Measurements from ENCODE around the gene CSK.
"Not testable (repeated sequence)": the region's sequence is repeated elsewhere in the genome, so short reads cannot be mapped to it uniquely, and the experiment has no call there.

The CSK gene

DNA sequence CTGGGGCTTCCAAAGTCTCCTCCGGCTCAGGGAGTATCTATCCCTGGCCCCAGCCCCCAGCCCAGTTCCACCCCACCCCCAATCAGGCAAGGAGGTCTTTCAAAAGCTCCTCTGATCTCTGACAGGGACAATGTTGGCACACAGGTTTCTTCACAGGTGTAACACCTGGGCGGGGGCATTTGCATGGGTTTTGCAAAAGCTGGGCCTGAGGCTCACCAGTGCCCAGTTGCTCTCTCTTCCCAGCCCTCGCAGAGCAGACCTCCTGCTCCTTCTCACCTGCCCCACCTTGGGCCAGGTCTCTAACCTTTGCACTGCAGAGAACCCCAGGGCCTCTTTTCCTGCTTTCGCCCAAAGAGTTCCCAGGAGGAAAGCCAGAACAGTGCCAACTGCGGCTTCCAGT, 8.6 kb upstream of the CSK start:
- DNase-seq = no peak

- no peak for DNase-seq
These were observed 8.1 kb upstream of the CSK start for GRCh38 chr15:74773731-74774252.

GRCh38 chr15:74775132-74775562, 6.7 kb upstream of the CSK start:
- DNase-seq = no peak

- no peak for DNase-seq
These were observed 6.0 kb upstream of the CSK start for GRCh38 chr15:74775894-74776293.

GRCh38 chr15:74776821-74777768, 4.8 kb upstream of the CSK start:
- peak; percentile 84 for DNase-seq

- no peak for DNase-seq
These were observed 3.9 kb upstream of the CSK start for GRCh38 chr15:74777769-74778598.

GRCh38 chr15:74778599-74778970, 3.3 kb upstream of the CSK start:
- DNase-seq = no peak

DNA sequence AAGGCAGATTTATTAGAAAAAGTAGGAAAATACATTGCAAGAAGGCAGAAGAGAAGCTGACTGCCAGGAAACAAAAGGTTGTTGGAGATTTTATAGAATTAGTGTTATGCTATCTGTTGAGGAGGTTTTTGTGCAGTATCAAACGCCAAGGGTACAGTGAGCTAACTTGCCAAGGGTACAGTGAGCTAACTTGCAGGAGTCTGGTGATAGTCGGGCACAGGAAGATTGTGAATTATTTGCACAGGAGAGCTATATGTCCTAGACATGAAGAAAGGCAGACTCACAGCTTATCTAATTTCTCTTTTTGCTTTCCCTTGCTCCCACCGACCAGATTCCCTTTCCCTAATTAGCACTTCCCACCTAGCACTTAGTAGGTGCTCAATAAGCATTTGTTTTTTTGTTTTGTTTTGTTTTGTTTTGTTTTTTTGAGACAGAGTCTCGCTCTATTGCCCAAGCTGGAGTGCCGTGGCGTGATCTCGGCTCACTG, 2.7 kb upstream of the CSK start:
- DNase-seq = no peak

- peak; percentile 77 for DNase-seq
These were observed 1.1 kb upstream of the CSK start for GRCh38 chr15:74780523-74781430.

DNA sequence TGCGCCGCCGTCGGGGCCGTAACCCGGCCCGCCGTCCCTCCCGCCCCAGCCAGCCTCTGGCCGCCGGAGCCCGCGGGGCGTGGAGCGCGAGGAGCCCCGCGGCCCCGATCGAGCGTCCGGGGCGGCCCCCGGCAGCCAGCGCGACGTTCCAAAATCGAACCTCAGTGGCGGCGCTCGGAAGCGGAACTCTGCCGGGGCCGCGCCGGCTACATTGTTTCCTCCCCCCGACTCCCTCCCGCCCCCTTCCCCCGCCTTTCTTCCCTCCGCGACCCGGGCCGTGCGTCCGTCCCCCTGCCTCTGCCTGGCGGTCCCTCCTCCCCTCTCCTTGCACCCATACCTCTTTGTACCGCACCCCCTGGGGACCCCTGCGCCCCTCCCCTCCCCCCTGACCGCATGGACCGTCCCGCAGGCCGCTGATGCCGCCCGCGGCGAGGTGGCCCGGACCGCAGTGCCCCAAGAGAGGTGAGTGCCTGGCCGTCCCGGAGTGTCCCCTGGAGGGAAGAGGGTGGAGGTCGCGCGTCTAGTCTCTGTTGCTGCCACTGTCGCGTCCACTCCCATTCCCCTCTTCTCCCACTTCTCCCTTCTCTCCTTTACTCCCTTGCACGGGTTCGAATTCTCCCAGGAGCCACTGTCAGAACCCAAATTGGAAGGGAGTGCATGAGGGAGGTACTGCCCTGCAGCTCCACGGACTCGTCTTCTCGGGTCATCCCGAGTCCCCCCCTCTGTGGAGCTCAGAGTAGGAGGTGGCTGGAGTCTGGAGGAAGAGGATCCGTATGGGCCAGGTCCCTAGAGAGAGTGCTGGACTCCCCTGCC, 585 bp downstream of the CSK start:
- DNase-seq = peak; percentile 68

DNA sequence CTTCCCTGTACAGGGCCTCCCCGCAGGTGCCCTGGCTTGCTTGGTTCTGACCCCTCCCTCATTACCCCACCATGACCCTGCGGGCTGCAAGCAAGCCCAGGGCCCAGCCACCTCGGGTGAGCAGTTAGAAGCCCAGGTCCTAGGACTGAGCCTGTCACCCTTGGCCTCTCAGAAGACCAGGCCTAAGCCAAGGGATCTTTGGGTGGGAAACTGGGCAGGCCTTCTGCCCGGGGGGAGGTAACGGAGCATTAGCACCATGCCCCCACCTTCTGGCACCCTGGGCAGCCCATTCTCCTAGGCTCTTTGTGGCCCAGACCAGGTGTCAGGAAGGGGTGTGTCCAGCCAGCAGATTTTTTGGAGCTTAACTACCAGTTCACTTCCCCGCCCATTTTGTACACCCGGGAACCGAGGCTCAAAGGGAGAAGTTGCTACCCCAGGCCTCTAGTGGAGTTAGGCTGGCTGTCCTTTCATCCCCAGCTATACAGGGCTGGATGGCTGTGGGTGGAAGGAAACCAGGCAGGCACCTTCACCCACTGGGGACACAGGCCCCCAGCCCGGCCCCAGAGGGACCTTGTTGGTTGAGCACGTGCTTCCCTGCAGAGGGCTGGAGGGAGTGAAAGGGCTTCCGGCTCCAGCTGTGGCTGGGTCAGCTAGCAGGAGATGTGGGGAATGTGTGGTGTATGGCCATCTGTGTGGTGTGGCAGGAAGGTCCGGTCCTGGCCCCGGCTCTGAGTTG, 1.4 kb downstream of the CSK start:
- DNase-seq = peak; percentile 53

DNA sequence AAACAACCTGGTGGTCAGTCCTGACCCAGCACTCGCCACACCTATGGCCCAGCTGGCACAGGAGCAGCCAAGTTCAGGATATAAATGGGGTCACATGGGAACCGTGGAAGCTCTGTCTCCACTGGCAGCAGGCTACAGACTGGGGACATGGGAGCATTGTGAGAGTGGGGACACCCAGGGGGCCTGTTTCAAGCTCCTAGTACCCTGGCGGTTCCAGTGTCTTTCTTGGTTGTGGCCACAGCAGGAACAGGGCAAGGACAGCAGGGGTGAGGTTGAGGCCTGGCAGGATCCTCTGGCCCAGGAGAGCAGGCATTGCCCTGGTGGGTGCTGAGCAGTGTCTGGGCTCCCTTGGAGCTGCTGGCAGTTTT, 1.9 kb downstream of the CSK start:
- DNase-seq = no peak

DNA sequence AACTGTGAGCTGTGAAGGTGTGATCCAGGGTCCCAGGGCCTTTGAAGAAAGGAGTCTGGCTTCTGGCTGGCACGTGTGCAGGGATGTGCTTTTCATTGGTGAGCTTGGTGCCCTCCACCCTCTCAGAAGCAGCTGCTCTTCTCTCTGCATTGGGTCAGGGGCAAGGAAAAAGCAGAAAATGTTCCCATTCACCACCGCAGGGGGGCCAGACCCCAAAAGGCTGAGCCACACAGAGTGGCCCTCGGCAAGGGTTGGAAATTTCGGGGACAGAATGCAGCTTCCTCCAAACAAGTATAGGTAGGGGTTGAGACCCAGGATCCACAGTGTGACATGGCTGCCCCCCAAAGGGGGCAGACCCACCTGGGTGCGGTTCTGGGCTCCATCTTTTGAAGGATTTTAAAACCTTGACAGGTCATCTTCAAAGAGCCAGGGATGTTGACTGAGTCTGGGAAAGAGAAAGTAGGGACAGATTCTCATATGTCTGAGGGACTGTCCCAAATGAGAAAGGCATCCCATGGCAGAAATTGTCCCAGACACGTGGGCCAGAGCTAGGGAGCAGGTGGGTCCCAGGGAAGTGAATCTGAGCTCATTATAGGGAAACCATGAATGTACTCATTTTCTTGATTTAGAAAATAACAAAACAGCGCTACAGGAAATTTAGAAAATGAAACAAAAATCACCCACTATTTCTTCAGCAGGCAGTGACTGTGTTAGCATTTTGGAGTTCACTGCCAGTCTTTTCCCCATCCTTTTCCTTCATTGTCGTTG, 2.7 kb downstream of the CSK start:
- peak; percentile 25 for DNase-seq

DNA sequence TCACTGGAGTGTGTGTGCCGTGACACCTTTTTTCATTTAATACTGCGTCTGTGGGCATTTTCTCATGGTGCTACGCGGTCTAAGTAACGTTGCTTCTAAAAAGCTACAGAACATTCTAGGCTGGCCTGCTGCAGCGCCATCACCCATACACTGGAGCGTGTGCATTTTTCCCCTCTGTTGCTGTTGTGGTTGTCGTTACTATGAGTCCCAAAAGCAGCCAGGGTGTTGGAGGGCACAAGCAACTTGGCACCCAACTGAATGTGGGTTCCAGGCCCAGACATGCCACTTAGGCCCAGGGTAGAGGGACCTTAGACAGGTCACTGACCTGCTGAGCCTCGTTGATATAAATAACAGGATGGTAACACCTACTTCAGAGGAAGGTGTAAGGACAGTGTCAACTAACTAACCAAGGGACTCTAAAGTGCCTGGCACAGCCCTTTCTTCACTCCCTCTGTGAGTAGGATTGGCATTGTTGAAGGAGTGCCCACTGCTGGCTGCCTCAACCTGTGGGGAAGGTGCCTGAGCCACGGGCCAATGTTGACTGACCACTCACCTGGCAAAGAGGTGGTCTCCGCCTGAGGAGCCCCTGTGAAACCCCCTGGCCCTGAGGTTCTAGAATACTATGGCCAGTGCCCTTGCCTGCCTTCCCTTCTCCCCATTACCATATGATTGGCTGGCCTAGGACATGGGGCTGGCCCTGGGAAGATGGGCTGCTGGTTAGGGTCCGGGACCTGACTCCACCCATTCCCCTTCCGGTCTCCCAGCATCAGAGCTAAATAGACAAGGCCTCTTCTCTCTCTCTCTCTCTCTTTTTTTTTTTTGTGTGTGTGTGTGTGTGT, 3.5 kb downstream of the CSK start:
- DNase-seq = peak; percentile 62

GRCh38 chr15:74786081-74786480, 4.2 kb downstream of the CSK start:
- not testable (repeated sequence) for DNase-seq

GRCh38 chr15:74786551-74787165, 4.8 kb downstream of the CSK start:
- peak; percentile 58 for DNase-seq

- peak; percentile 92 for DNase-seq
These were observed 5.6 kb downstream of the CSK start for GRCh38 chr15:74787251-74788041.
